Bronchial epithelial cell (primary cell): Measurements from ENCODE around the gene THRB. TPM values are rescaled to one million over a fixed set of nuclear protein-coding genes. Genes with fewer than 3 reads are reported as not detected.
A peak's percentile ranks its signal among the peaks of the same experiment; 100 is the strongest.

ENCODE experiments used
- DNase-seq: peaks from one replicate; pipeline ENCODE4 v3.0.0-alpha.2; 2010; ENCODE audit warnings: low read depth
- FAIRE-seq: peaks from 2 replicates; lab custom pipeline; 2011; peaks lifted over from hg19 to GRCh38; lab: Jason Lieb, UNC
- H3K27me3 ChIP-seq: 2 replicates; pipeline ENCODE4 v1.5.1; 2011; ENCODE audit warnings: low read length; ENCODE audit not compliant: control insufficient read depth, insufficient read depth
- H3K36me3 ChIP-seq: 2 replicates; pipeline ENCODE4 v1.5.1; 2011; ENCODE audit warnings: low read length; ENCODE audit not compliant: control insufficient read depth, insufficient read depth
- H3K4me3 ChIP-seq: 2 replicates; pipeline ENCODE4 v1.5.1; 2011; ENCODE audit warnings: mild to moderate bottlenecking, low read depth, low read length, control low read depth
- total RNA-seq: library from RNA; depleted of rRNA; stranded (reverse); fragments of >200 nt; gene quantifications from 2 replicates; pipeline ENCODE4 v1.2.1, GENCODE V29; 2014
- TF ChIP-seq, protein P1 (sequence below): IDR thresholded peaks from 2 replicates; pipeline ENCODE4 v1.5.1; 2011; ENCODE audit warnings: mild to moderate bottlenecking, moderate library complexity, low read length, control low read depth, inconsistent platforms; ENCODE audit not compliant: insufficient read depth, severe bottlenecking

THRB gene
- total RNA-seq, 1 donor from 2014 or later: 7.6 TPM

DNA sequence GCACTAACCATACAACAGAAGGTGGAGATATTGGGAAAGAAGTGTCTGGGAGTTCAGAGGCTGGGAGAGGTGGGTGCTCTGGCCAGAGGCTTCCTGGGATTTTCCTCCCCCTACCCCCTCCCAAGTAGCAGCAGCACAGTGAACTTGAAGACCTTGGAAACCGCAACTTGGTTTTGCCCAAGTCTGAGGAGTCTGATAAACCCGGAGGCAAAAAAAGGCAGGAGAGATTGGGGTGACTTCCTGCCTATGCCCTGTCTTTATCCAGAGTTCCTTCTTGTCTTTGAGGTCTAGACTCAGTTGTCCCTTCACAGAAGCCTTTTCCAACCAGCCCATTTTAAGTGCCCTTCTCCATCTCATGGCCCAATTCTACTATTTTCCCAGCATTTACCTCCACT lies 25.4 kb upstream of the THRB start:
- DNase-seq (no peak), FAIRE-seq (no peak)
- no peak overlapping the region for H3K4me3 ChIP-seq
- TF ChIP-seq, protein P1, sequence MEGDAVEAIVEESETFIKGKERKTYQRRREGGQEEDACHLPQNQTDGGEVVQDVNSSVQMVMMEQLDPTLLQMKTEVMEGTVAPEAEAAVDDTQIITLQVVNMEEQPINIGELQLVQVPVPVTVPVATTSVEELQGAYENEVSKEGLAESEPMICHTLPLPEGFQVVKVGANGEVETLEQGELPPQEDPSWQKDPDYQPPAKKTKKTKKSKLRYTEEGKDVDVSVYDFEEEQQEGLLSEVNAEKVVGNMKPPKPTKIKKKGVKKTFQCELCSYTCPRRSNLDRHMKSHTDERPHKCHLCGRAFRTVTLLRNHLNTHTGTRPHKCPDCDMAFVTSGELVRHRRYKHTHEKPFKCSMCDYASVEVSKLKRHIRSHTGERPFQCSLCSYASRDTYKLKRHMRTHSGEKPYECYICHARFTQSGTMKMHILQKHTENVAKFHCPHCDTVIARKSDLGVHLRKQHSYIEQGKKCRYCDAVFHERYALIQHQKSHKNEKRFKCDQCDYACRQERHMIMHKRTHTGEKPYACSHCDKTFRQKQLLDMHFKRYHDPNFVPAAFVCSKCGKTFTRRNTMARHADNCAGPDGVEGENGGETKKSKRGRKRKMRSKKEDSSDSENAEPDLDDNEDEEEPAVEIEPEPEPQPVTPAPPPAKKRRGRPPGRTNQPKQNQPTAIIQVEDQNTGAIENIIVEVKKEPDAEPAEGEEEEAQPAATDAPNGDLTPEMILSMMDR: no peak
- no peaks in the 10 kb centered on the region for H3K36me3 ChIP-seq
- peaks cover 3% of the 10 kb centered on the region for H3K27me3 ChIP-seq

DNA sequence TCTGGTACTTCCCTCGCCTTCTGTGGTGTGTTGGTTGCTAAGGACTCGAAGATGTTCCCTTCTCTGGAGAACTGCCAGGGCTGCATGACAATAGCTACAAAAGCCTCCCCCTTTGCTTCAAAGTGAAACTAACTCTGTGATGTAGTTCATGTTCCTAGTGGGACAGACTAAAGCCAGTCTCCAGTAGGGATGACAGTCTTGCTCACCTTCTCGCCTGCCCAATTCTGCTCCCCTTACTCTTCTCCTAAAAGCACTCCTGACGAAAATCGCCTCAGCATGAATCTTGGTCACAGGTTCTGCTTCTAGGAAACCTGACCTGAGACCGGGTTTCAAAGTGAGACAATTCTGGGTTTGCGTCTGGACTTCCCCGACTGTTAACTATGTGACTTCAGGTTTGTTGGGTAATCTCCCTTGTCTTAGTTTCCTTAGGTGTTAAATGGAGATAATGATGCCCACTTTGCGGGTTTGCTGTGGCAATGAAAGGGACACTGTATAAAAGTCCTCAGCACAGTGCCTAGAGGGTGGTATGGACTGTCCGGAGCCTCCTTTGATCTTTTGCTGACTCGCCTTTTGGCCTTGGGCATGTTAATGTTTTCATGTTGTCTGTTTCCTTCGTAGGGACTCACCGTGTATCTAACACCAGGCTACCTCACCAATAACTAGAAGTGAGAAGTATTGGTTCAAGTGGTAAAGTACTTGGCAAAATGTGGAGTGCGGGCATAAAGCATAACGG lies 24.9 kb upstream of the THRB start:
- FAIRE-seq (peak; percentile 83), DNase-seq (no peak)
- Histone ChIP-seq H3K36me3 (no peaks in the 10 kb centered on the region), H3K27me3 (peaks cover 3% of the 10 kb centered on the region), H3K4me3 (no peak overlapping the region)
- TF ChIP-seq, protein P1: no peak

DNA sequence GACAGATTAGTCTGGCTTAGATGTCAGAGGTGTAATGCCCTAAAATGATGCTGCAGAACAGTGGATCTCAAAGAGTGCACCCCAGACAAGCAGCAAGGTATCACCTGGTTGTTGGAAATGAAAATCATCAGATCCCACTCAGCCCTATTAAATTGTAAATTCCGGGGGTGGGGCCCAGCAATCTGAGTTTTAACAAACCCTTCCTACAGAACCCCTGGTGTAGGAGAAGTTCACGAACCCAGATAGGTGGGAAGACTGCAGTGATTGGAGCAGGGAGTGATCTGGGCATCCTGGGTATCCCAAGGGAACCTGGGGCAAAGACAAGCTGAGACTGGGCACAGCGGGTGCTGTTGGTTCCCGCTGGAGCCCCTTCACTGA lies 24.3 kb upstream of the THRB start:
- no peak for FAIRE-seq
- TF ChIP-seq, protein P1: no peak

DNA sequence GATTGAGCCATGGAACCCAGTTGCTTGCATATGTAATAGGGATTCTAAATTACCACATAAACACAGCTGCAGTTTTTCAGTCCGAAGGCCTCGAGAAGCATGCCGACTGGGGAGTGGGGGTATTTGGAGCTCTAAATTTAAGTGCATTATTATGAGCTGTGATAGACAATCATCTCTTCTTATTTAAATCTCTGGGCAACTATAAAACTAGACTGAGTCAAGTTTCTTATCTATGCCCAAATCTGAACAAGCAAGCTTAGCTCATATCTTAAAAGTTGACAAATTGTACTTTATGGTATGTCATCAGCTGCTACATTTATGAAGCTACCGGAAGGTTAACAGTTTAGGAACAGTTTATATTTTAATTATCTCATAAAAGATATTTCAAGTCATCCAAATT lies 19.5 kb upstream of the THRB start:
- no peak for DNase-seq
- FAIRE-seq: no peak

More for the DNA sequence above, 24.3 kb upstream of the THRB start:
- no peak overlapping the region for H3K4me3 ChIP-seq
- H3K36me3 ChIP-seq: no peaks in the 10 kb centered on the region
- DNase-seq: no peak
- peaks cover 3% of the 10 kb centered on the region for H3K27me3 ChIP-seq

DNA sequence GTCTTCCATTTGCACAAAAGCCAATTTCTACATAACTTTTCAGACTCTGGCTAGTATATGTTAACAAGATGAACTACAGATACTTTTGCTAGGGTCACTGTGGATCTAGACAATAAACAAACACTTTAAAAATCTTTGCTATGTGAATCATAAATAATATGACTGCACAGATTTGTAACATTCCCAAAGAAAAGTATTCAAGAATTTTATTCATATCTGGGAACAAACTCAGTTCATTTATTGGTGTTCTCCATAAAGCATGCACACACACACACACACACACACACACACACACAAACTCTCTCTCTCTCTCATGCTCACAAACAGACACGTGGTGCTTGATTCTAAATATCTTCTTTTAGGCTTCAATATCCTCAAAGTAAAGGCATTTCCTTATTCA lies 18.8 kb upstream of the THRB start:
- TF ChIP-seq, protein P1: no peak
- FAIRE-seq (no peak), DNase-seq (no peak)
- Histone ChIP-seq H3K4me3 (no peak overlapping the region), H3K27me3 (no peaks in the 10 kb centered on the region), H3K36me3 (no peaks in the 10 kb centered on the region)

More for the DNA sequence above, 19.5 kb upstream of the THRB start:
- TF ChIP-seq, protein P1: no peak
- no peaks in the 10 kb centered on the region for H3K27me3 ChIP-seq
- H3K36me3 ChIP-seq: no peaks in the 10 kb centered on the region
- no peak overlapping the region for H3K4me3 ChIP-seq
